Ascending aorta (tissue), 2 donors: ENCODE data around the gene POC1B. TPM values are rescaled to one million over a fixed set of nuclear protein-coding genes. Genes with fewer than 3 reads are reported as not detected.

Source experiments
- DNase-seq, 2 donors: peaks; one replicate each; pipeline ENCODE4 v3.0.0-alpha.2; 2019; ENCODE audit warnings: low spot score in 2 of 2
- H3K27ac ChIP-seq, 2 donors: fragments of 200-600 bp; sonication (generic); one replicate each; pipeline ENCODE4 v1.5.1; 2016 to 2017; ENCODE audit warnings: mild to moderate bottlenecking in 1 of 2
- H3K27me3 ChIP-seq: fragments of 200-600 bp; sonication (generic); one replicate; pipeline ENCODE4 v1.5.1; 2017
- H3K36me3 ChIP-seq, 2 donors: fragments of 200-600 bp; sonication (generic); one replicate each; pipeline ENCODE4 v1.5.1; 2016
- H3K4me1 ChIP-seq, 2 donors: fragments of 200-600 bp; sonication (generic); one replicate each; pipeline ENCODE4 v1.5.1; 2016 to 2017; ENCODE audit warnings: mild to moderate bottlenecking in 1 of 2
- H3K4me3 ChIP-seq, 2 donors: fragments of 200-600 bp; sonication (generic); one replicate each; pipeline ENCODE4 v1.5.1; 2016 to 2017; ENCODE audit warnings: mild to moderate bottlenecking in 1 of 2
- H3K9me3 ChIP-seq, 2 donors: fragments of 200-600 bp; sonication (generic); one replicate each; pipeline ENCODE4 v1.5.1; 2016
- CTCF ChIP-seq, 3 experiments: fragments of 200-600 bp in 2 of 3; fragments of 450-650 bp in 1 of 3; sonication (generic) in 2 of 3; IDR thresholded peaks; one replicate each; pipeline ENCODE4 v1.5.1; 2016 to 2019; ENCODE audit warnings: antibody characterized with exemption in 3 of 3, mild to moderate bottlenecking in 1 of 3, moderate library complexity in 1 of 3
- intact Hi-C: fragments of 100-400 bp; cut with DNase I; formaldehyde crosslinking; loops from one replicate; pipeline ENCODE4 v1.15.1; 2023
- total RNA-seq: library from RNA; depleted of rRNA; stranded (reverse); fragments of >200 nt; gene quantifications from one replicate; pipeline ENCODE4 v1.1.0, GENCODE V29; 2016

Gene POC1B
- total RNA-seq, 1 donor from 2014 or later: 15.8 TPM

- no peak overlapping the region for H3K27ac ChIP-seq
- H3K9me3 ChIP-seq: no peaks in the 10 kb centered on the region
- no peaks in the 10 kb centered on the region for H3K4me1 ChIP-seq
- no peak for DNase-seq
- H3K36me3 ChIP-seq: peaks cover 18% of the 10 kb centered on the region in 2 donors
- no peak overlapping the region for H3K4me3 ChIP-seq
- H3K27me3 ChIP-seq: no peaks in the 10 kb centered on the region
- intact Hi-C loops: no loop called here
- TF ChIP-seq CTCF (IDR thresholded peaks at IDR 0.05): no peak
Measured at GRCh38 chr12:89494411-89495231, 31.2 kb downstream of the POC1B start.

GRCh38 chr12:89493670-89494302 lies 32.1 kb downstream of the POC1B start:
- H3K4me1 ChIP-seq: no peaks in the 10 kb centered on the region
- no peaks in the 10 kb centered on the region for H3K27me3 ChIP-seq
- intact Hi-C loops: no loop called here
- no peaks in the 10 kb centered on the region for H3K9me3 ChIP-seq
- no peak overlapping the region for H3K4me3 ChIP-seq
- H3K36me3 ChIP-seq: peaks cover 24 to 25% of the 10 kb centered on the region in 2 donors
- DNase-seq: no peak
- no peak overlapping the region for H3K27ac ChIP-seq
- TF ChIP-seq CTCF (IDR thresholded peaks at IDR 0.05): no peak

- Histone ChIP-seq H3K9me3 (no peaks in the 10 kb centered on the region), H3K36me3 (peaks cover 24 to 29% of the 10 kb centered on the region in 2 donors), H3K27ac (no peak overlapping the region), H3K4me1 (no peaks in the 10 kb centered on the region), H3K4me3 (no peak overlapping the region), H3K27me3 (no peaks in the 10 kb centered on the region)
- no peak for TF ChIP-seq CTCF (IDR thresholded peaks at IDR 0.05)
- no peak for DNase-seq
- intact Hi-C loops: no loop called here
Measured at GRCh38 chr12:89492883-89493282, 33.0 kb downstream of the POC1B start.

- H3K36me3 ChIP-seq: peaks cover 24 to 31% of the 10 kb centered on the region in 2 donors
- no peaks in the 10 kb centered on the region for H3K4me1 ChIP-seq
- DNase-seq: no peak
- no peak overlapping the region for H3K27ac ChIP-seq
- TF ChIP-seq CTCF (IDR thresholded peaks at IDR 0.05): no peak
- intact Hi-C loops: no loop called here
- no peaks in the 10 kb centered on the region for H3K27me3 ChIP-seq
- no peak overlapping the region for H3K4me3 ChIP-seq
- no peaks in the 10 kb centered on the region for H3K9me3 ChIP-seq
Measured at GRCh38 chr12:89490922-89491321, 34.9 kb downstream of the POC1B start.

GRCh38 chr12:89486264-89486663 lies 39.6 kb downstream of the POC1B start:
- Histone ChIP-seq H3K4me3 (no peak overlapping the region), H3K4me1 (no peaks in the 10 kb centered on the region), H3K9me3 (no peaks in the 10 kb centered on the region), H3K27me3 (no peaks in the 10 kb centered on the region), H3K27ac (no peak overlapping the region), H3K36me3 (peaks cover 20 to 27% of the 10 kb centered on the region in 2 donors)
- TF ChIP-seq CTCF (IDR thresholded peaks at IDR 0.05): no peak
- intact Hi-C loops: no loop called here
- DNase-seq: no peak
